HG02970 (cell line): ENCODE results near the gene ERGIC1.
A peak's percentile ranks its signal among the peaks of the same experiment; 100 is the strongest.
"Not testable (repeated sequence)": the region's sequence is repeated elsewhere in the genome, so short reads cannot be mapped to it uniquely, and the experiment has no call there.

Experiments used
- ATAC-seq: cut with Tn5 transposase; IDR thresholded peaks from one replicate; pipeline ENCODE4 v1.9.1; 2021; ENCODE audit warnings: mild to moderate bottlenecking, moderate library complexity, moderate number of reproducible peaks; ENCODE audit not compliant: unreplicated experiment, low FRiP score

ERGIC1 gene, protein sequence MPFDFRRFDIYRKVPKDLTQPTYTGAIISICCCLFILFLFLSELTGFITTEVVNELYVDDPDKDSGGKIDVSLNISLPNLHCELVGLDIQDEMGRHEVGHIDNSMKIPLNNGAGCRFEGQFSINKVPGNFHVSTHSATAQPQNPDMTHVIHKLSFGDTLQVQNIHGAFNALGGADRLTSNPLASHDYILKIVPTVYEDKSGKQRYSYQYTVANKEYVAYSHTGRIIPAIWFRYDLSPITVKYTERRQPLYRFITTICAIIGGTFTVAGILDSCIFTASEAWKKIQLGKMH

DNA sequence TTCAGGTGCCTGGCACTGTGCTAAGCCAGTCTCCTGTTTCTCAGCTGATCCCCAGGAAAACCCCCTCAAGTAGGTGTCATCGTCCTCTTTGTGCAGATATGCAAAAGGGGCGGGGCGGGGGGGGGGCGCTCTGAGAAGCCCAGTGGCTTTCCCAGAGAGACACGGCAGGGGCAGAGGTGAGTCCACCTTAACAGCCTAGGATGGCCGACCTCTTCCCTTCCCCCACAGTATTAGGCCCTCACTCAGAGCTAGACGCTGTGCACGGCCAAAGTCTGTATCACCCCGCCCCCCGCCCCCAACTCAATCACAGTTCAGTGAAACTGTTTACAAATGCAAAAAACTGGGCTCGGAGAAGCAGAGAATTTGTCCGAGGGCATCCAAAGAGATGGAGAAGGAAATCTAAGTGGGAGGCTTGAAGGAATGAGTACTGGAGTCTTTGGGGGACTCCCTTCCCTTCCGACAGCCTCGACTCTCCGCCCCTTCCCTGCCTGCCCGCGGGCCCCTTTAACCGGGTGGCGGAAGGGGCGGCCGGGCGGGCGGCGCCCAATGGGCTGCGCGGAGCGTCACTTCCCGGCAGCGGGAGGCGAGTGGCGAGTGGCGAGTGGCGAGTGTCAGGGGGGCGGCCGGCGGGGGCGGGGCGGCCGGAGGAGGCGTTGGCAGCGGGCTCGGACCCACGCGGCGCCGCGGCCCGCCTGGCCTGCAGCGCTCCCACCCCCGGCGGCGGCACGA is at the start of gene ERGIC1:
Gene ERGIC1 (plus strand): TSS at position 566 of the 729 bp plus-strand sequence. CDS start 163 bp downstream, at position 729.
- peak; percentile 66 for ATAC-seq

DNA sequence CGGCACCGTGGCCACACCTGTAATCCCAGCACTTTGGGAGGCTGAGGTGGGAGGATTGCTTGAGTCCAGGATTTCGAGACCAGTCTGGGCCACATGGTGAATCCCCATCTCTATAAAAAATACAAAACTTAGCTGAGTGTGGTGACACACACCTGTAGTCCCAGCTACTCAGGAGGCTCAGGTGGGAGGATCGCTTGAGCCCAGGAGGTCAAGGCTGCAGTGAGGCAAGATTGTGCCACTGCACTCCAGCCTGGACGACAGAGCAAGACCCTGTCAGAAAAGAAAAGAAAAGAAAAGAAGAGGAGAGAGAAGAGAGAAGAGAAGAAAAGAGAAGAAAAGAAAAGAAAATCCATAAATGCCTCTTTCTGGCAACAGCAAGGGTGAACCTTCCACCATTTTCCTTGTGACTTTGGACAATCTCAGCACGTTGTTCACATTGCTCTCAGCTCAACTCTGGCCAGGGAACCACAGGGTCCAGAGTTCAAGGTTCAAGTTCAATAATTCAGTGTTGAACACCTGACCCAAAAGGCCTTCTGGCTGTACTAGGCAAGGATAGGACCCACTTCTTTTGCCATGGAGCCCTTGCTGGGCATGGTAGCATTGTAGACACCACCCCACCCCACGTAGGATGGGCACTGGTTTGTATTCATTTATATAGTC is 48.5 kb upstream of the ERGIC1 start:
- no peak for ATAC-seq

DNA sequence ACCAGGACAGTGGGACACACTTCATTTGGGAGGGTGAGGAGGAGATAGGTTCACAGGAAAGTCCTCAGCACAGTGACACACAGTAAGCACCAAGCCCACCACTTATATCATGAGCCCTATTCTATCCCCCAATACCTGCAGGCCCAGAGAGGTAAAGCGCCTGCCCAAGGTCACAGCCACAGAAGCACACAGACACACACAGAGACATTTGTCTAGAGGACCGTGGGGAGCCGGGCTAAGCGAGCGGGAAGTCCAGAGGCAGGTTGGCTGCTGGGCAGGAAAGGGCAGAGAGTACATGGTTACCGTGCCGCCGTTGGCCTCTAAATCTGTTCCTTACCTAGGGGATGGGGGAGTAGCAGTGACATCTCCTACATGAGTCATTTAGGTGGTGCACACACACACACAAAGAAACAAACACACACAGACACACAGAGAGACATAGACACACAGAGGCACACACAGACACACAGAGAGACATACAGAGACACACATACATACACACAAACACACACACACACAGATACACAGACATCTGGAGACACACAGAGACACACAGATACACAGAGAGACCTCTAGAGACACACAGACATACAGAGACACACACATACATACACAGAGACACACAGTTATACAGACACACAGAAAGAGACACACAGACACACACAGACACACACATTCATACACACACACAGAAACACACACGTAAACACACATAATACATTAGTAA is 47.2 kb upstream of the ERGIC1 start:
- ATAC-seq: no peak

DNA sequence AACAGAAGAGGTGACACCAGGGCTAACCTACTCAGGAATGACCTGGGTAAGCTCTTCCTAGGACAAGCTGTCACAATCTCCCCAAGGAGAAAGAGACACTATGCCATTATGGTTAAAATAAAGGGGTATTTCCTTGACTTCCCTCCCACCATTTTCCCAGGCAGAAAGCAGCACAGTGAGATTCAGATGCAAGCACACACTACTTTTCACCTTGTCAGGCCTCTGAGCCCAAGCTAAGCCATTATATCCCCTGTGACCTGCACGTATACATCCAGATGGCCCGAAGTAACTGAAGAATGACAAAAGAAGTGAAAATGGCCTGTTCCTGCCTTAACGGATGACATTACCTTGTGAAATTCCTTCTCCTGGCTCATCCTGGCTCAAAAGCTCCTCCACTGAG is 46.5 kb upstream of the ERGIC1 start:
- ATAC-seq: not testable (repeated sequence)

DNA sequence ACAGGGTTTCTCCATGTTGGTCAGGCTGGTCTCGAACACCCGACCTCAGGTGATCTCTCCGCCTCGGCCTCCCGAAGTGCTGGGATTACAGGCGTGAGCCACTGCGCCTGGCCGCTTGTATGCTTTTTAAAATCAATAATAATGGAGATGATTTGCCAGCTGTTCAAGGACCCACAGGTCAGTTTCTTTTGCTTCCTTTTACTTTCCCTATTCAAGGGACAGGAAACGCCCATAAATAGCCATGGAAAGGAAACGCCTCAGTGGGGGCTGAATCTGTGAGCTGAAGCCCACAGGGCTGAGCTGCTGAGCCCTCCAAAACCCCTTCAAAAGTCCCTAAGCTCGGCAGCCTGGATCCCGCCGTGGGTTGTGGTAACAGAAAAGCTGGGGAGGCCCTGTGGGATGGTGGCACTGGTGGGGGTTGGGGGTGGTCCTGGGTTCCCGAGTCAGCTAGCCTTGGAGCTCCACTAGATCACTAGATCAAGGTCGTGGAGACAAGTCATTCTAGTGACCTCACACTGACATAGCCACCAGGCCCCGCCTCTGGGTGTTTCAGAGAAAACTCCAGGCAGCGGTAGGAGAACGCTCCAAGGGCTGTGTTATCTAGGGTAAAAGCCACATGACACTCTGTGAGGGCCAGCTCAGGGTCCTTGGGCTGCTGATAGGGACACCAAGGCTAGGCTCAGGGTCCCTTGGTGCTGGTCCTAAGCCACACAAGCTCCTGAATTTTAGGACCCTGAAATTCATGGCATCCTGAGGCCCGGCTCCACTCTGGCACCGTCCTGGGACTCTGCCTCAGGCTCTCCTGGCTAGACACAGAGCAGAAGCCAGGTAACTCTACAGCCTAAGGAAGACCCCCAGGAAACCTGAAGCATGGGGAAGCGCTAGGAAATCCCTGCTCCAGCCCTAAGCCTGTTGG is 45.0 kb upstream of the ERGIC1 start:
- ATAC-seq: no peak

DNA sequence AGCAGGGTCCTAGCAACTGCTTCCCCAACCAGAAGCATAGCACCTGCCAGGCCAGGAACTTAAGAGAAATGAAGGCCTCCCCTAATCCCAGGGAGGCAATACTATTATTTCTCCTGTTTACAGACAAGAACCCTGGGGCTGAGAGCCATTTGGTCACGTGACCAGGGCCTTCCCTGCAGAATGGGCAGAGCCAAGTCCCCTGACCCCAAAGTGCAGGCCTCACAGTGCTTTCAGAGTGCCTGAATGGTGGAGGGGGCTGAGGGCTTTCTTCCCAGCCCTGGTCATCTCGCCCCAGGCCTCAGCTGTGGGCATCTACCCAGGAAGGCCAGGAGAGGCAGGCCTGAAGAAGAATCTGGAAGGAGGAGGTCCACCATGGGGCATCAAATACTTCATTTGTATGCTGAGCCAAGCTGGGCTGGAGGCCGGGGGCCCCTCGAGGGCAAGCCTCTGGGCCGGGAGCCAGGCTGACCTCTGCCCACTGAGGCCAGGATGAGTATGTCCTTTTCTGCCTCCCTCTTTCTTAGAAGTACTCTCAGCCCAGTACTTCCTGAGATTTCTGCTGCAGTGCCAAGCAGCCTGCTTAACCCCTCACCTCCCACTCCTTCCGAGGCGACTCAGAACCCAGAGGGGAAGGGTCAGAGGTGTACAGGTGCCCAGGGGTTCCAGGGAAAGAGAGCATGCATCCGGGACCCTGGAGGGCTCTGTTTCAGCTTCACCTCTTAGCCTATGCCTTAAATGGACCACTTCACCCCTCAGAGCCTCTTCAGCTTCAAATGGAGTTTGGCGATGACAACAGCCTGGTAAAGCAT is 44.2 kb upstream of the ERGIC1 start:
- ATAC-seq: no peak

DNA sequence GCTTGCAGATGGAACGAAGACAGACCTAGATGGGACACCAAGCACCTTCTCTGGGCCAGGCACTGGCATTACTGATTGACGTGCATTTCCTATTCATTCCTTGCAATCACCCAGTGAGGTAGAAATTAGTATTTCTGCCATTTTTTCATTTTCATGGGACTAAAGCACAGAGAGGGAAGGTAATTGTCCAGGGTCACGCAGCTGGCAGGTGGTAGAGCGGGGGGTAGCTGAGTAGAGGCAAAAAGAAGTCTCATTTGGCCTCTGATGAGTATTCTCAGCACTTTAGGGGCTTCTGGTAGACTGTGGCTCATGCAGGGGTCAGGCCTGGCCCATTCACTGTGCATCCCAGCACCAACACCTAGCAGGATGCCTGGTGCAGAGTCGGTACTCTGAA is 43.6 kb upstream of the ERGIC1 start:
- no peak for ATAC-seq

DNA sequence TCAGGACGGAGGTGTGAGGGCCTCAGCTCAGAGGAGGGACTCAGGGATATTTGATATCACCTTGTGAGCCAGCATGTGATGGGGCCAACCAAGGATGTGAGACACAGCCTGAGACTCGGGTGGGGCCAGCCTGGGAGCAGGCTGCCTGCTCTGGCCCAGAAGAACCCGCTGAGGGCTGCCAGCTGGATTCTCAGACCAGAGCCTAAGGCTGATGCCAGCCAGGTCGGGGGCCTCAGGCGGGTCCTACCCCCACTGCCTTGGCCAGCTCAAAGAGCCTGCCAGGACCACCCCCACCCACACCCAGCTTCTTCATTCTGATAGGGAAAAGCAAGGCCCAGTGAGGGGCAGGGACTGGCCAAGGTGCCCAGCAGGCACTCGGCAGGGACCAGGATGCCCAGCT is 42.8 kb upstream of the ERGIC1 start:
- no peak for ATAC-seq

DNA sequence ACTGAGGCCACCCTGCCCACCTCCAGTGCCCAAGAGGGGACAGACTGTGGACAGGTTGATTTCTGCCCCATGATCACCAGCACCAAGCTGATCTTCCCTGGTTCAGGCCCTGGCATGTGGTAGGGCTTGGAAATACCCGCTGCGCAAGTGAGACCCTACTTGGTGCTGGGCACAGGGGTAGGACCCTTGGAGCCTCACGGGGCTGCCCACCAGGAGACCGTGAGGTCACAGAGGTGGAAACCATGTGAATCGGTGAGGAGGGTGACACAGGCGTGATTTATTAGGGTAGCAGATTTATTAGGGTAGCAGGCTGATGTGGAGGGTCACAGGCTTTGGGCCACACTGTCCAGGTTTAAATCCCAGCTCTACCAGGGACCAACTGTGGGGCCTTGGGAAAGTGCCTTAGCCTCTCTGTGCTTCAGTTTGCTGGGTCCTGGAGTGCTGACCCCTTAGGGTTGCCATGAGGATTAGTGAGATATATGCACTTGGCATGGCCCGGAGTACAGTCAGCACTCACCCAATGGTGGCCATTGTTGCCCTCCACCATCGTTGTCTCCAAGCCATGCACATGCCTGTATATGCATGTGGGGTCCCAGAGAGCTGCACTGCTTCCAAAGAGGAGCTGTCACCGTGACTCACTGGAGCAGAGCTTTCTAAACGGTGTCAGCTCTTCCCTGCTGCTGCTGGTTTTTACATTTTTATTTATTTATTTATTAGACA is 42.2 kb upstream of the ERGIC1 start:
- ATAC-seq: no peak

DNA sequence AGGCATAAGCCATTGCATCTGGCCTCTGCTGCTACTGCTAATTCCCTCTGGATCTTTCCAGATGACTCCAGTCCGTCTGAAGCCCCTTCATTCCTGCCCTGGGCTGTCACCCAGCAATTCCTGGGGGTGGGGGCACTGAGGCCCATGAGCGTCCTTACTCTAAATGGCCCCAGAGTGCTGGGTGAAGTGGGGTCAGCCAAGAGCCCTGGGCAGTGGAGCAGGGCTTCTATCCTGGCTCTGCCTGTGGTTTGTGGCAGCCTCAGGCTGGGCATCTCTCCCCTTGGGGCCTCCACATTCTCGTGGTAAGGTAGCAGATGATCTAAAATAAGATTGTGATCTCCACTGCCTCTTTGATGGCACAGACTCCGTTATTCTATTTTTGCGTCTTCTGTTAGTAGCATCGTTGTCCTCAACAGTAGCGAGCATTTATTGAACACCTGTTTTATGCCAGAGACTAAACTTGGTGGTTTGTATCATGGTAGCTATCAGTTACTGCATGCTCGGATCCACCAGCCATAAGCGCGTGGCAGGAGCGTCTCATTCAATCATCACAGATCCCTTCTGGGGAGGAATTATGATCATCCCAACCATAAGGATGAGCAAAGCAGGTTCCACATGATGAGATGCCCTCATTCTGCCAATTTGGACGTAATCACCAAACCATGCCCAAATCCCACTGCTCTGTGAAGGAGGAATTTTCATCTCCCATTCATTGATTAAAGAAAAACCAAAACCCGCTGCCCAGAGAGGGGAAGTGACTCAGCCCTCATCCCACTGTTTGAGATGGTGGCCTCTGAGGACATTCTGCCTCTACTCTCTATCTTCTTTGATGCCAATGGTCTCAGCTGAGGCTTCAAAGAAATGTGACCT is 41.1 kb upstream of the ERGIC1 start:
- no peak for ATAC-seq

DNA sequence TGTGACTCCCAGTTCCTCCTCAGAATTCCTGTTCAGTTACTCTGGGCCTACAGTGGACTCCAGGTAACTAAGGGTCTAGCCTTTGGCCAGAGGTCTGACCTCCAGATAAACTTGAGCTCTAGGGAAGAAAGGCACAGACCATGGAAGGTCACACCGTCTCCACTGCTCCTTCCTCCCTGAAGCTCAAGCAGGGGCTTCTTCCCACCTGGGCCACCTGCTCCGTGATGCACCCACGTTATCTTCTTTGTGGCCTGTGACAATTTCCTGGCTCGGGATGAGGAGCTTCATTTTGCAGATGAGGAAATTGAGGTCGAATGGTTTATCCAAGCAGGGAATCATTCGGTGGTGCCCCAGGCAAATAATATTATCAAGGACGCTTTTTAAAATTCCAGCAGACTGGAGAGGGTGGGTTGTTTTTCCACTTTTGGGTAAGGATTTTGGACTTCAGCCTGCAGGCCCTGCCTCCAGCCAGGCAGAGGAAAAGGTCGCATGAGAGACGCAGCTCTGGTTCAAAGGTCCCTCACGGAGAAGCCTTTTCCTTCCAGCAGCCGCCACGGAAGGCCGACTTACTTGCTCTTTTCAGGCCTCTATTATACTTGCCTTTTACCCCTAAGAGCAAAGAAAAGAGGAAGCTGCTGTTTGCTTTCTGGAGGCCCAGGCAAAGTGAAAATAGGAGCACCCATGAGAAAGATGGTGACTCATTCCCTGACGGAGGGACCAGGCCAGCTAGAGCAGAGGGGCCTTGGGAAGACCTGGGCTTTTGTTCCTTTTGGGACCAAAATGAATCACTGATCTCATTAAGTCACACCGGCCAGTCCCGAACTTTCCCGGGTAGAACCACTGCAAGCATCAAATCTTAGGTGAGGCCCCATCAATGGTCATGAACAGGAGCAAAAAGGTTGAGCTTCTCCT is 40.2 kb upstream of the ERGIC1 start:
- ATAC-seq: no peak

DNA sequence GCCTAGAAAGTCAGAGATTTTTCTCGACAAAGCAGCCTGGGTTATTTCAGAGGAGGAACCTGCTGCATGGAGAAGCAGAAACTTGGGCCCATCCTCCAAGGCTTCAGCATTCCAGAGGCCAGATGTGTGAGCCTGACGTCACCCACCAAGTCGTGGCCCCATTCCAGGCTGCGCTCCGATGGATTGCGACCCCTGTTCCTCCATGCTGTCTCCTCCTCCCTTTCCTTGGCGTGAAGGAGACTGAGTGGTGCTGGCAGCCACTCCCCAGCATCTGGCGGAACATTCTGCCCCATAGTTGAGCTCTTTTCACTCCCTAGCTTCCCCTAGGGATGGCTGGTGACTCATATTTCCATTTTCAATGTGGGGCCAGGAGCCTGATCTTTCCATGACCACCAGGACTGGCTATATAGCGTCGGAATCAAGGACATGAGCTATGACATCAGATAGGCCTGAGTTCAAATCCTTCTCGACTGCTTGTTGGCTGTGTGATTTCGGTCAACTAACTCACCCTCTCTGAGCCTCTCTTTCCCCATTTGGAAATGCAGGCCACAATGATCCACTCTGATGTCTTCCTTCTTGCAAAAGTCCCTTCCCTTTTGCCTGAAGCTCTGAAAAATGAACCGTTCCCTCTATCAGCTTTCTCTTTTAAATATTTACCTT is 38.6 kb upstream of the ERGIC1 start:
- ATAC-seq: no peak

DNA sequence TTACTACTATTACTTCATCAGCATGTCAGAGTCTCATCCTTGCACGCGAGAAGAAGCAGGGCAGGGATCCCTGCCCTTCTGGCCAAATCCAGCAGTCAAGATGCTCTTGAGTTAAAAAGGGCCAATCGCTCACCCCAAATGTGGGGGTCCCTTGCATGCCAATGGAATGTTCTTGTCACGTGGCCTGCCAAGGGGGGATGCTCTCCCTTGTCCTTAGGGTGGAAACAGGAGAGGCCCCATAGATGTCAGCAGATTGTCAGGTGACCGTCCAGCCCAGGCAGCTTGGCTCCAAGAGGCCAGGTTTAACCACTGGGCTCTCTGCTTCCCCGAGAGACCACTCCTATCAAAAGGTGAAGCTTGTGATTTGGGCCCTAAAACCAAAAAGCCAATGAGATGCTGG is 37.7 kb upstream of the ERGIC1 start:
- ATAC-seq: no peak

DNA sequence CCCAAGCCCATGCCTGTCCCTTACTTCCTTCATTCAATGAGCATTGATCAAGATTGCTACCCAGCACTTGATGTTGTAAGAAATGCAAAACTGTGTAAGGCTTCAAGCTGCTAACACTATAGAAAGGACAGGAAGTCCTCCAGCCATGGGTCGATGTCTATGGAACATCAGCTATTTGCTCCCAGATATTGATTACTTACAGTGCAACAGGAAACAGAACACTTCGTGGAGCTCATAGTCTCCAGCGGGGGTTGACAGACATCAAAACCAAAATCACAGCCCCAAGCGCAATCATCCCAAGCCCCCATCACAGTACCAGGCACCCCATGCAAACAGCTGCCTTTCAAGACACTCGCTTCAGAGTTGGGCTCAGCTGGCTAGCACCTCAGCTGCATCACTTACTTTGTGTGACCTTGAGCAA is 36.3 kb upstream of the ERGIC1 start:
- no peak for ATAC-seq

DNA sequence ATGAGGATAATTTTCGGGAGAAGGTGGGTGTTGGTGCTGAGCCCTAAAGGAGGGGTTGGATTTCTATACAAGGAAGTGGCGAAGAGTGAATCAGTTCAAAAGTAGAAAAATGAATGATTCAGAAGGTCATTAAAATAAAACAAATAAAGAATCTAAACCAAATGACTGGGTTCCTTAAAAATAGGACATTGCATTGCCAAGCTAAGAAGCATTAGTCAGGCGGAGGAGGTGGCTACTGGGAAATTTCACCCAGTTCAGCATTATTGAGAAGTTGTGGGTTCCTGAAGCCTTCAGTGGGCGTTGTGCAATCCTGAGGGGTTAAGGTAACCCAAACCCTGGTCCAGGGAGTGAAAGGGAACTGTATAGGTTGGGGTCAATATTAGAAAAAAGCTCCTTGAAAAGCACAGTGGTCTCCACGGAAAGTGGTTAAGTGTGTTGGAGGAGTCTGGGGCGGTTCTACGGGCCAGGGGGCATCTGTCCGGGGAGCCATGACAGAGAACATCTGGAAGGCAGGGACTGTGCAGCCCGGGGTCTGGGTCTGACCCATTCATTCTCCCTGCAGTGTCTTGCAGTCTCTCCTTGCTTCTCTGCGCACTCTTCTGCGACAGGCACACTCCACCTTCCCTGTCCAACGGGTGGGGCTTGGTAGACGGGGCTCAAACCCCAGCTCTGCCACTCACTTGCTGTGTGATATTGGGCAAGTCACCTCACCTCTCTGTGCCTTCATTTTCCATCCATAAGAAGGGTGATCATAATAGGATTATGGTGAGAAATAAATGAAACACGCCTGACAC is 35.4 kb upstream of the ERGIC1 start:
- no peak for ATAC-seq
